ENCODE results near the gene PPP1R14C. TPM values are rescaled to one million over a fixed set of nuclear protein-coding genes. Genes with fewer than 3 reads are reported as not detected.

PPP1R14C gene
- total and polyA plus RNA-seq, 2 of the 13 experiments (the other 11 are each of a cell fraction or from before 2014, with no cell fraction given), result not detected

- H3K27ac ChIP-seq (ENCODE audit: extremely low read length, insufficient read depth, low read length), result no peak overlapping the region
- no peak overlapping the region for H3K4me3 ChIP-seq (replicated peaks in 1 of 3; ENCODE audit: insufficient read depth in 1 of 3, low read depth in 2 of 3, low read length in 3 of 3)
- no peaks in the 10 kb centered on the region for H4K20me1 ChIP-seq (ENCODE audit: insufficient read depth, low read length)
- no TSS peak for BruUV-seq (replicated peaks)
- ATAC-seq (no peak), FAIRE-seq (no peak), DNase-seq (ENCODE audit: low spot score) (no peak)
- no peak overlapping the region for H3K4me2 ChIP-seq (ENCODE audit: low read depth, low read length)
- peaks cover 4 to 73% of the 10 kb centered on the region in 2 experiments for H3K27me3 ChIP-seq (ENCODE audit: control insufficient read depth in 1 of 2, insufficient read depth in 2 of 2, low read length in 2 of 2)
- in situ Hi-C loops (cut with HindIII; ENCODE audit: extremely low pct_ligation_motif_present, low pct_unique_long_range_greater_than_20kb) (no loop called here), intact Hi-C loops (cut with micrococcal nuclease; ENCODE audit: unreplicated experiment) (no loop called here)
- ChIA-PET POLR2A (no interaction called here), CTCF (ENCODE audit: low intra/inter-chr PET ratio, low total read pairs) (no interaction called here)
- no peak overlapping the region for H3K9ac ChIP-seq (ENCODE audit: insufficient read depth, low read depth, low read length)
- H2AFZ ChIP-seq (ENCODE audit: low read length), result no peak overlapping the region
- TF ChIP-seq ATF6 (CRISPR knock-in tag; conservative IDR thresholded peaks at IDR 0.05) (no peak), PBX3 (CRISPR knock-in tag; IDR thresholded peaks at IDR 0.05; ENCODE audit: borderline replicate concordance) (no peak), ZBTB26 (CRISPR knock-in tag; IDR thresholded peaks at IDR 0.05; ENCODE audit: borderline replicate concordance) (no peak), RXRA (CRISPR knock-in tag; IDR thresholded peaks at IDR 0.05) (no peak), ISX (CRISPR knock-in tag; conservative IDR thresholded peaks at IDR 0.05) (no peak), ZNF484 (CRISPR knock-in tag; IDR thresholded peaks at IDR 0.05; ENCODE audit: borderline replicate concordance, low read depth) (no peak), XBP1 (CRISPR knock-in tag; IDR thresholded peaks at IDR 0.05) (no peak), ZNF143 (CRISPR knock-in tag; IDR thresholded peaks at IDR 0.05) (no peak)
- no peaks in the 10 kb centered on the region for H3K36me3 ChIP-seq (replicated peaks in 1 of 2; ENCODE audit: control insufficient read depth in 1 of 2, insufficient read depth in 2 of 2, low read length in 2 of 2)
- no peaks in the 10 kb centered on the region for H3K9me3 ChIP-seq (ENCODE audit: low read length)
- no peaks in the 10 kb centered on the region for H3K4me1 ChIP-seq (ENCODE audit: insufficient read depth, low read length)
- H3K79me2 ChIP-seq (ENCODE audit: insufficient read depth, low read length), result no peaks in the 10 kb centered on the region
- WGBS (ENCODE audit: low lambda C conversion rate), result 47% methylated on average over 3 of the region's 3 CpGs
These were observed 3.6 kb downstream of the PPP1R14C start for GRCh38 chr6:150146436-150146835.

Data from HepG2 (cell line).